H9 (cell line): ENCODE results near the gene AGAP3. TPM values are rescaled to one million over a fixed set of nuclear protein-coding genes. Genes with fewer than 3 reads are reported as not detected.

Experiments
- DNase-seq: peaks from one replicate; pipeline ENCODE4 v3.0.0-alpha.2; 2017
- H2AFZ ChIP-seq: one replicate; pipeline ENCODE4 v1.6.1; 2013; ENCODE audit warnings: mild to moderate bottlenecking, low read length, control low read depth, moderate library complexity
- H2AK5ac ChIP-seq: 2 replicates; pipeline ENCODE4 v1.6.1; 2013; ENCODE audit warnings: low read length, control low read depth, mixed read lengths; ENCODE audit not compliant: insufficient read length
- H2BK120ac ChIP-seq: one replicate; pipeline ENCODE4 v1.6.1; 2013; ENCODE audit warnings: low read depth, mild to moderate bottlenecking, low read length, control low read depth, inconsistent platforms; ENCODE audit not compliant: poor library complexity, severe bottlenecking
- H2BK12ac ChIP-seq: 2 replicates; pipeline ENCODE4 v1.6.1; 2013; ENCODE audit warnings: low read length, control low read depth, mixed read lengths, low read depth; ENCODE audit not compliant: insufficient read length
- H2BK15ac ChIP-seq: 2 replicates; pipeline ENCODE4 v1.6.1; 2013; ENCODE audit warnings: low read depth, low read length, control low read depth
- H2BK20ac ChIP-seq: one replicate; pipeline ENCODE4 v1.6.1; 2013; ENCODE audit warnings: low read depth, mild to moderate bottlenecking, low read length, control low read depth, inconsistent platforms; ENCODE audit not compliant: poor library complexity, severe bottlenecking
- H2BK5ac ChIP-seq: 2 replicates; pipeline ENCODE4 v1.6.1; 2013; ENCODE audit warnings: low read length, control low read depth, mixed read lengths; ENCODE audit not compliant: insufficient read length
- H3K14ac ChIP-seq: 2 replicates; pipeline ENCODE4 v1.6.1; 2013; ENCODE audit warnings: low read length, control low read depth; ENCODE audit not compliant: insufficient read depth
- H3K18ac ChIP-seq: 2 replicates; pipeline ENCODE4 v1.6.1; 2013; ENCODE audit warnings: low read depth, mild to moderate bottlenecking, mixed read lengths, low read length, control low read depth; ENCODE audit not compliant: insufficient read length
- H3K23ac ChIP-seq: 2 replicates; pipeline ENCODE4 v1.6.1; 2013; ENCODE audit warnings: low read length, control low read depth, mixed read lengths, low read depth; ENCODE audit not compliant: insufficient read length
- H3K23me2 ChIP-seq: 2 replicates; pipeline ENCODE4 v1.6.1; 2013; ENCODE audit warnings: low read depth, mild to moderate bottlenecking, mixed read lengths, low read length, control low read depth; ENCODE audit not compliant: insufficient read length, poor library complexity, severe bottlenecking
- H3K27ac ChIP-seq: 2 replicates; pipeline ENCODE4 v1.5.1; 2013; ENCODE audit warnings: low read length, control low read depth, mixed read lengths, low read depth; ENCODE audit not compliant: insufficient read length
- H3K27me3 ChIP-seq: 2 replicates; pipeline ENCODE4 v1.6.1; 2013; ENCODE audit warnings: low read length, control low read depth, inconsistent platforms; ENCODE audit not compliant: insufficient read depth
- H3K4ac ChIP-seq: 2 replicates; pipeline ENCODE4 v1.6.1; 2013; ENCODE audit warnings: low read depth, mild to moderate bottlenecking, control low read depth, inconsistent platforms, low read length, moderate library complexity
- H3K4me1 ChIP-seq: 2 replicates; pipeline ENCODE4 v1.6.1; 2013; ENCODE audit warnings: low read length, control low read depth, inconsistent platforms; ENCODE audit not compliant: insufficient read depth
- H3K4me2 ChIP-seq: 2 replicates; pipeline ENCODE4 v1.6.1; 2013; ENCODE audit warnings: low read length, control low read depth, mixed read lengths; ENCODE audit not compliant: insufficient read length, insufficient read depth
- H3K56ac ChIP-seq: 2 replicates; pipeline ENCODE4 v1.6.1; 2013; ENCODE audit warnings: low read depth, mild to moderate bottlenecking, mixed read lengths, low read length, control low read depth; ENCODE audit not compliant: insufficient read length
- H3K79me1 ChIP-seq: 2 replicates; pipeline ENCODE4 v1.6.1; 2013; ENCODE audit warnings: low read depth, mild to moderate bottlenecking, moderate library complexity, low read length, control low read depth, inconsistent platforms; ENCODE audit not compliant: insufficient read depth, poor library complexity, severe bottlenecking
- H3K79me2 ChIP-seq: 2 replicates; pipeline ENCODE4 v1.6.1; 2013; ENCODE audit warnings: low read length, control low read depth, inconsistent platforms; ENCODE audit not compliant: insufficient read depth
- H3K9ac ChIP-seq: 2 replicates; pipeline ENCODE4 v1.6.1; 2013; ENCODE audit warnings: low read length, control low read depth, mixed read lengths; ENCODE audit not compliant: insufficient read length; ENCODE audit errors: extremely low read depth
- H3K9me3 ChIP-seq: one replicate; pipeline ENCODE4 v1.6.1; 2013; ENCODE audit warnings: low read depth, low read length, inconsistent platforms; ENCODE audit not compliant: control insufficient read depth
- H3T11ph ChIP-seq: one replicate; pipeline ENCODE4 v1.6.1; 2013; ENCODE audit warnings: mild to moderate bottlenecking, low read length, control low read depth, inconsistent platforms
- H4K20me1 ChIP-seq: one replicate; pipeline ENCODE4 v1.6.1; 2013; ENCODE audit not compliant: control insufficient read depth, insufficient read length, insufficient read depth
- H4K5ac ChIP-seq: 2 replicates; pipeline ENCODE4 v1.6.1; 2013; ENCODE audit warnings: low read depth, mild to moderate bottlenecking, mixed read lengths, low read length, control low read depth; ENCODE audit not compliant: insufficient read length
- H4K8ac ChIP-seq: replicated peaks from 2 replicates; pipeline ENCODE4 v1.6.1; 2013; ENCODE audit warnings: low read length, control low read depth, mixed read lengths, low read depth; ENCODE audit not compliant: insufficient read length
- H4K91ac ChIP-seq: 2 replicates; pipeline ENCODE4 v1.6.1; 2013; ENCODE audit warnings: low read depth, mild to moderate bottlenecking, moderate library complexity, mixed read lengths, low read length, control low read depth; ENCODE audit not compliant: insufficient read length
- H3K27ac Mint-ChIP-seq, 3 experiments: 2 replicates in 2 of 3; 3 replicates in 1 of 3; pipeline ENCODE4 v1.8.0; 2020 to 2021; ENCODE audit warnings: mixed read lengths in 3 of 3, mild to moderate bottlenecking in 1 of 3, moderate library complexity in 1 of 3
- H3K27me3 Mint-ChIP-seq: 2 replicates; pipeline ENCODE4 v1.8.0; 2021; ENCODE audit warnings: low read depth, mild to moderate bottlenecking, moderate library complexity, mixed read lengths
- H3K36me3 Mint-ChIP-seq, 3 experiments: 2 replicates in 2 of 3; 3 replicates in 1 of 3; pipeline ENCODE4 v1.8.0; 2020 to 2021; ENCODE audit warnings: low read depth in 3 of 3, mixed read lengths in 3 of 3; ENCODE audit not compliant: insufficient read depth in 1 of 3
- H3K4me1 Mint-ChIP-seq, 2 experiments: 2 replicates each; pipeline ENCODE4 v1.8.0; 2020; ENCODE audit warnings: mixed read lengths in 2 of 2
- H3K4me3 Mint-ChIP-seq, 2 experiments: 2 replicates in 1 of 2; 3 replicates in 1 of 2; pipeline ENCODE4 v1.8.0; 2020 to 2021; ENCODE audit warnings: mild to moderate bottlenecking in 2 of 2, mixed read lengths in 2 of 2, moderate library complexity in 1 of 2
- H3K9me3 Mint-ChIP-seq, 2 experiments: 2 replicates in 1 of 2; 3 replicates in 1 of 2; pipeline ENCODE4 v1.8.0; 2020; ENCODE audit warnings: mild to moderate bottlenecking in 2 of 2, mixed read lengths in 2 of 2, moderate library complexity in 1 of 2
- CTCF ChIP-seq: fragments of 200-600 bp; sonication (generic); conservative IDR thresholded peaks from 3 replicates; pipeline ENCODE4 v1.8.0; 2021; ENCODE audit warnings: antibody characterized with exemption, mild to moderate bottlenecking
- WGBS: extraction: QIAGEN DNeasy Blood & Tissue Kit; methylation state at CpG from one replicate; pipeline ENCODE4 v1.1.7; 2013; ENCODE audit warnings: missing lambda C conversion rate, low lambda C conversion rate, mixed read lengths; ENCODE audit not compliant: insufficient read length; ENCODE audit errors: extremely low coverage; 5-methylcytosine and 5-hydroxymethylcytosine counted together
- total RNA-seq: library from RNA; stranded (reverse); gene quantifications from 2 replicates; pipeline ENCODE4 v1.2.1, GENCODE V29; 2021

AGAP3 gene
- total RNA-seq, 1 experiment from 2014 or later = 97.7 TPM

GRCh38 chr7:151095123-151095797 lies 9.0 kb downstream of the AGAP3 start:
- H4K20me1 ChIP-seq = no peaks in the 10 kb centered on the region
- Mint-ChIP-seq H3K4me3 (no peak overlapping the region), H3K4me1 (peaks cover 15 to 24% of the 10 kb centered on the region in 2 experiments), H3K9me3 (no peaks in the 10 kb centered on the region), H3K27me3 (no peaks in the 10 kb centered on the region), H3K36me3 (peaks cover 0 to 26% (median 8%) of the 10 kb centered on the region in 3 experiments; a peak in 5 of 7 replicates), H3K27ac (0 out of 7 replicates have a peak overlapping the region, but pooled peaks of 2 of the 3 experiments have one; percentile 18 to 92)
- no peak overlapping the region for H2BK15ac ChIP-seq
- no peak overlapping the region for H2BK12ac ChIP-seq
- no peak overlapping the region for H3K14ac ChIP-seq
- H2AK5ac ChIP-seq = no peak overlapping the region
- H3K79me1 ChIP-seq = peaks cover 7% of the 10 kb centered on the region
- H2BK120ac ChIP-seq = no peak overlapping the region
- no peak overlapping the region for H4K91ac ChIP-seq
- no peaks in the 10 kb centered on the region for H3K23me2 ChIP-seq
- H3K9me3 ChIP-seq = no peaks in the 10 kb centered on the region
- H3T11ph ChIP-seq = no peak overlapping the region
- no peak for DNase-seq
- H2BK5ac ChIP-seq = no peak overlapping the region
- no peak overlapping the region for H3K4me2 ChIP-seq
- no CpG with 5 or more reads among the region's 10 CpGs for WGBS
- no peak overlapping the region for H3K18ac ChIP-seq
- H3K27me3 ChIP-seq = no peaks in the 10 kb centered on the region
- H3K23ac ChIP-seq = no peak overlapping the region
- H4K5ac ChIP-seq = no peak overlapping the region
- H2BK20ac ChIP-seq = no peak overlapping the region
- H4K8ac ChIP-seq = no peak overlapping the region
- no peak overlapping the region for H3K9ac ChIP-seq
- H3K27ac ChIP-seq = no peak overlapping the region
- no peak overlapping the region for H3K56ac ChIP-seq
- TF ChIP-seq CTCF = no peak
- H3K4ac ChIP-seq = no peak overlapping the region
- peaks cover 29% of the 10 kb centered on the region for H3K79me2 ChIP-seq
- no peaks in the 10 kb centered on the region for H3K4me1 ChIP-seq
- no peak overlapping the region for H2AFZ ChIP-seq
